ENCODE results near the gene GPR142. TPM values are rescaled to one million over a fixed set of nuclear protein-coding genes. Genes with fewer than 3 reads are reported as not detected.

GPR142 gene
- total and polyA plus RNA-seq, 2 of the 8 experiments (the other 6 are each of a cell fraction or from before 2014, with no cell fraction given), result 0.05 TPM; not detected in 1

DNA sequence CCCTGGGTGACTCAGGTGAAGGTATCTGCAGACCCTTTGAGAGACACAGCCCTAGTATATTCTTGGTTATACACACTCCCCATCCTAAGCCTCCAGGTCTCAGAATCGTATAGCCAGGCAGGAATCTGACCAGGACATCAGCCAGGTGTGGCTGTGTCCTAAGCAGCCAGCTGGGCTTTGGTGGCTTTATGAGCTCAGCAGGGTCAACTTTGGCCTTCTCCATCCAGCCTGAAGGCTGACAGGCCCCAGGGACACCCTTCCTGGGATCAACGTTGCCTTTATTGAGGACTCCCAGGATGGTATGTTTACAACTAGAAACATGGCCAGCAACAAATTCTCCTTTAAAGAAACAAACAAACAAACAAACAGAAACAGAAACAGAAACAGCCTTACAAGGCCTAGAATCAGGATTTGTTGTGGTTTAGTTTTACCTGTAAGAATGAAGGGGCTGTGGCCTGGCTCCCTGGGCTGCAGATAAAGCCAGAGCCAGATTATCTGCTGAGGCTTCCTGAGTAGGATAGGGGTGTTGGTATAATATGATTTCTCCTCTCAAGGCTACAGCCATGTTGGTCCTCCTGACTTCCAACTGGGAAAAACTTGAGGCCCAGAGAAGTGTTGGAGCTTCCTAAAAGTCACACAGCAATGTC is 32.8 kb upstream of the GPR142 start (continued):
- TF ChIP-seq CBX5 (IDR thresholded peaks at IDR 0.05; ENCODE audit: low read depth, low read length) (no peak), BACH1 (IDR thresholded peaks at IDR 0.05; ENCODE audit: low read length) (no peak), MAFK (IDR thresholded peaks at IDR 0.05; ENCODE audit: low read depth, low read length) (no peak), RXRA (IDR thresholded peaks at IDR 0.05; ENCODE audit: insufficient read depth, low read depth, low read length) (no peak), KDM1A (IDR thresholded peaks at IDR 0.05; ENCODE audit: borderline replicate concordance, low read length) (no peak), HDAC2 (IDR thresholded peaks at IDR 0.05; ENCODE audit: borderline replicate concordance in 1 of 2, low read depth in 2 of 2, low read length in 2 of 2) (no peak)
- TF ChIP-seq, protein P1, sequence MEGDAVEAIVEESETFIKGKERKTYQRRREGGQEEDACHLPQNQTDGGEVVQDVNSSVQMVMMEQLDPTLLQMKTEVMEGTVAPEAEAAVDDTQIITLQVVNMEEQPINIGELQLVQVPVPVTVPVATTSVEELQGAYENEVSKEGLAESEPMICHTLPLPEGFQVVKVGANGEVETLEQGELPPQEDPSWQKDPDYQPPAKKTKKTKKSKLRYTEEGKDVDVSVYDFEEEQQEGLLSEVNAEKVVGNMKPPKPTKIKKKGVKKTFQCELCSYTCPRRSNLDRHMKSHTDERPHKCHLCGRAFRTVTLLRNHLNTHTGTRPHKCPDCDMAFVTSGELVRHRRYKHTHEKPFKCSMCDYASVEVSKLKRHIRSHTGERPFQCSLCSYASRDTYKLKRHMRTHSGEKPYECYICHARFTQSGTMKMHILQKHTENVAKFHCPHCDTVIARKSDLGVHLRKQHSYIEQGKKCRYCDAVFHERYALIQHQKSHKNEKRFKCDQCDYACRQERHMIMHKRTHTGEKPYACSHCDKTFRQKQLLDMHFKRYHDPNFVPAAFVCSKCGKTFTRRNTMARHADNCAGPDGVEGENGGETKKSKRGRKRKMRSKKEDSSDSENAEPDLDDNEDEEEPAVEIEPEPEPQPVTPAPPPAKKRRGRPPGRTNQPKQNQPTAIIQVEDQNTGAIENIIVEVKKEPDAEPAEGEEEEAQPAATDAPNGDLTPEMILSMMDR (IDR thresholded peaks at IDR 0.05; ENCODE audit: control extremely low read depth in 1 of 3, insufficient read depth in 1 of 3, low read depth in 1 of 3, low read length in 3 of 3), result no peak

Data from H1 (cell line).